GM21723 (cell line): Measurements from ENCODE around the gene FAM131A.

Experiments used
- ATAC-seq: cut with Tn5 transposase; IDR thresholded peaks from one replicate; pipeline ENCODE4 v1.9.1; 2021; ENCODE audit warnings: mild to moderate bottlenecking, moderate library complexity; ENCODE audit not compliant: unreplicated experiment

Gene FAM131A

DNA sequence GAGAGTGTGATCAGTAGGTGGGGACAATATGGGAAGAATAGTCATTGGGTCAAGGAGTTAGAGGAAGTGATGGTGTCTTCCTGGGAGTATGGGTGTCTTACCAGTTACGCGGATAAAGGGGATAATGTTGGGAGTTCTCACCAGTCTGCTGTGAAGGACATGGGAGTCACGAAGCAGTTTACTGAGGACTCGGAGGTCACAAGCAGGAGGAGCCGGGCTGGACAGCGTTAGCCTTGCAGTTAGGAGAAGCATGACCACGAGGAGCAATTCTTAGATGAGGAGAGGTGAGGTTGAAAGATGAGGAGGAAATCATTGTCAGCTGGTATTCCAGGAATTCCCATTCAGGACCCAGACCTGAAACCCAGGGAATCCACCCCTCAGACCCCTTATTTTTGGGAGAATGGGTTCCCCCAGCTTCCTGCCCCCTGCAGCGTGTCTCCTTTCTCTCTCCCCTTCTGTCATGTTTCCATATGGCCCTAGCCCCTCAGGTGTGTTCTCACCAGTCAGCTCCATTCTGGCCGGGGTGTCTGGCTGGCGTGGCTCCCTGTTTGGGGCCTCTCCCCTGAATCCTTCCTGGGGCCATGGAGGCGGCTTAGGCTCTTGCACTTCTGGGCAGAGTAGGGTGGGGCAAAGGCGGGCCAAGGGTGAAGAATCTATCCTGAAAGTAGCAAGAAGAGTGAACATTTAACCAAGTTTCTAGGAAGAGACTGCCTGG, 38.5 kb downstream of the FAM131A start:
- no peak for ATAC-seq

- no peak for ATAC-seq
Measured at GRCh38 chr3:184377374-184377773, 40.0 kb downstream of the FAM131A start.

DNA sequence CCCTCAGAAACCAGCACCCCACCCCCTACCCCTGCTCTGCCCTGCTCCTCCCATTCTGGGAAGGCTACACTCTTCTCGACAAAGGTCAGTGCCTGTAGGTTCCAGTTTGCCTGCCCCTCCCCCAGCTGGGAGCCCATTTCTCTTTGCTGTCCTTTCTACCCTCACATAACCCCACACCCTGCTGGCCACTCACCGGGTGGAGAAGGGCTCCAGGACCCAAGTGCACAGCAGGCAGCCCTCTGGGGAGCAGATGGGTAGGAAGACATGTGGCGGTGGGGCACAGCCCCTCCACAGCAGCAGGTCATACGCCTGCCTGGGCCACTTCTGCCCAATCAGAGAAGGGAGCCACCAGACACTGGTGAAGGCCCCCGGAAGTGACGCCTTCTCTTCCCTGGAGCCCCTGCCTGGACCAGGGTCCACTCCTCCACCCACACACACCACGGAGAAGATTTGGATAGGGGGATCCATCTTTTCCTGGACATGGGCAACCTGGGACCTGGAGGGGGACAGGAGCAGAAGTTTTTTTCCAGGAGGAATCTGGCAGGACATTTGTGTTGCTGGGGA, 40.6 kb downstream of the FAM131A start, which contains the start of gene THPO:
Gene THPO, minus strand, starts transcription at position 326 of the 564 bp plus-strand sequence. CDS start 1,948 bp downstream, outside the sequence.
- ATAC-seq, result no peak

GRCh38 chr3:184378651-184379357, 41.4 kb downstream of the FAM131A start:
- ATAC-seq, result no peak

DNA sequence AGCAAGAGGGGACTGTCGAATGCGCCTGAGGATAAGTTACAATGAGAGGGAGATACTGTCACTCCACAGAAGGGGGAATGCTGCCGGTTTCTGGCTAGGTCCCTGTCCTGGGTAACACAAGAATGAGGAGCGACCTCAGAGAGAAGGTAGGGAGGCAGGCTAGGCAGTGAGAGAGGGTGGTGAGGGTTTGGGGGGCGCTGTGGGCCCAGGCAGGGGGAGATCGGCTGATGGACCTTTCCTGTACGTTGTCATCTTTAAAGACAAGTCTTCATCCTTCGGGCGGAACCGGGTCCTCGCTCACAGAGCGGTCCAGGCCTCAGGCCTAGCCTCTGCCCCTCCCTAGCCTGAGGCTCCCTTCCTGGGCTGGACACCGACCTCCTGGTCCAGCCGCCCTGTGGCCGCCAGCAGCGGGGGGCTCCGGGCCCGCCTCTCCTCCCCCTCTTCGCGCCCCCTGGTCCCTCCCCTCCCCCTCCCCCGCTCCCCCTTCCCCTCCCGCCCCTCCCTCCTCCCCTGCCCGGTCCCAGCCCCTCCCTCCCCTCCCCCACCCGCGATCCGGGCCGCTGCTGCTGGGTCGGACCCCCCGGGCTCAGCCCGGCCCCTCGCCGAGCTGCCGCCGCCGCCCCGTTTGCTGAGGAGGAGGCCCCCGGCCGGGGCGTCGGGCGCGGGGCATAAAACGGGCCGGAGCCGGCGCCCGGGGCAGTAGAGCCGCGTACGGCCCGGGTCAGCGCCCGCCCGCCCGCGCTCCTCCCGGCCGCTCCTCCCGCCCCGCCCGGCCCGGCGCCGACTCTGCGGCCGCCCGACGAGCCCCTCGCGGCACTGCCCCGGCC, 42.2 kb downstream of the FAM131A start, which contains the start of gene CHRD:
Gene CHRD, plus strand, starts transcription at position 697 of the 827 bp plus-strand sequence. CDS start 265 bp downstream, outside the sequence.
- ATAC-seq, result no peak

DNA sequence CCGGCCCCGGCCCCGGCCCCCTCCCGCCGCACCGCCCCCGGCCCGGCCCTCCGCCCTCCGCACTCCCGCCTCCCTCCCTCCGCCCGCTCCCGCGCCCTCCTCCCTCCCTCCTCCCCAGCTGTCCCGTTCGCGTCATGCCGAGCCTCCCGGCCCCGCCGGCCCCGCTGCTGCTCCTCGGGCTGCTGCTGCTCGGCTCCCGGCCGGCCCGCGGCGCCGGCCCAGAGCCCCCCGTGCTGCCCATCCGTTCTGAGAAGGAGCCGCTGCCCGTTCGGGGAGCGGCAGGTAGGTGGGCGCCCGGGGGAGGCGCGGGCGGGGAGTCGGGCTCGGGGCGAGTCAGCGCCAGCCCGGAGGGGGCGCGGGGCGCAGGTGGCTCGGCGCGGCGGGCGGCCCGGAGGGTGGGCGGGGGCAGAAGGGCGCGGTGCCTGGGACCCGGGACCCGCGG, 42.8 kb downstream of the FAM131A start:
- ATAC-seq, result no peak

- ATAC-seq, result no peak
Measured at GRCh38 chr3:184380627-184381260, 43.3 kb downstream of the FAM131A start.

- no peak for ATAC-seq
Measured at GRCh38 chr3:184381261-184382224, 44.1 kb downstream of the FAM131A start.

- no peak for ATAC-seq
Measured at GRCh38 chr3:184382326-184383032, 45.1 kb downstream of the FAM131A start.

DNA sequence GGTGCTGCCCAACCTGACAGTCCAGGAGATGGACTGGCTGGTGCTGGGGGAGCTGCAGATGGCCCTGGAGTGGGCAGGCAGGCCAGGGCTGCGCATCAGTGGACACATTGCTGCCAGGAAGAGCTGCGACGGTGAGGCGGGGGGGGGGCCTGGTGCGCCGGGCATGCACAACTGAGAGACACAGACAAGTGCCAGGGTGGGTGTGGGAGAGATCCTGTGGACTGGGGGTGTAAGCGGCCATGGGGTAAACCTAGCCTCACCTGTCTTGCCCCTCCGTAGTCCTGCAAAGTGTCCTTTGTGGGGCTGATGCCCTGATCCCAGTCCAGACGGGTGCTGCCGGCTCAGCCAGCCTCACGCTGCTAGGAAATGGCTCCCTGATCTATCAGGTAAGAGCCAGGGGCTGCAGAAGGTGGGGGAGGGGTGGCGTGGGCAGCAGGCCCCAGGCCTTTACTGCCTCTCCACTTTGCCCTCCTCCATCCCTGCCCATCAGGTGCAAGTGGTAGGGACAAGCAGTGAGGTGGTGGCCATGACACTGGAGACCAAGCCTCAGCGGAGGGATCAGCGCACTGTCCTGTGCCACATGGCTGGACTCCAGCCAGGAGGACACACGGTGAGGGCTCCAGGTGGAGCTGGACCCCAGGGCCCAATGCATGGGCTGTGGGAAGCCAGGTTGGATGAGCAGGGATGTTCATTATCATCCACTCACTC, 45.8 kb downstream of the FAM131A start:
- no peak for ATAC-seq

- no peak for ATAC-seq
Measured at GRCh38 chr3:184384342-184384741, 46.9 kb downstream of the FAM131A start.

- no peak for ATAC-seq
Measured at GRCh38 chr3:184384856-184385422, 47.5 kb downstream of the FAM131A start.

GRCh38 chr3:184386047-184386806, 48.8 kb downstream of the FAM131A start:
- ATAC-seq, result no peak

GRCh38 chr3:184387174-184387714, 49.8 kb downstream of the FAM131A start:
- ATAC-seq, result no peak

DNA sequence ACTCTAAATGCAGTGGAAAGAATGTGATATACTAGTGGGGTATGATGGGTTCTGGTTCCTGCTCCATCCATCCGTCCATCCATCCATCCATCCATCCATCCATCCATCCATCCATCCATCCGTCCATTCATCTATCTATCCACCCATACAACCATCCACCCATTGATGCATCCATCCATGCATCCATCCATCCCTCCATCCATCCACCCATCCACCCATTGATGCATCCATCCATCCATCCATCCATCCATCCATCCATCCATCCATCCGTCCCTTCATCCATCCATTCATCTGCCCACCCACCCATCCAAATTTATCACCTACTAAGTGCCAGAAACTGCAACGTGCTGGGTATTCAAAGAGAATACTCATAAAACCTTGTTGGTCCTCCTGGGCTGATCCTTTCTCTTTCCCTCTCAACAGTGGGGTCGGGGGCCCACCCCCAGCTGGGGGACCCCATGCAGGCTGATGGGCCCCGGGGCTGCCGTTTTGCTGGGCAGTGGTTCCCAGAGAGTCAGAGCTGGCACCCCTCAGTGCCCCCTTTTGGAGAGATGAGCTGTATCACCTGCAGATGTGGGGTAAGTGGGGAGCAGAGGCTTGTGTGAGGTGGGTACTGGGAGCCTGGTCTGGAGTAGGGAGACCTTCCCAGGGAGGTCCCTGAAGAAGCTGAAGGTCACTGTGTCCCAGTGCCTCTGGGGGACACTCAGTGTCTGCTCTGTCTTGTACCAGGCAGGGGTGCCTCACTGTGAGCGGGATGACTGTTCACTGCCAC, 51.0 kb downstream of the FAM131A start:
- no peak for ATAC-seq

DNA sequence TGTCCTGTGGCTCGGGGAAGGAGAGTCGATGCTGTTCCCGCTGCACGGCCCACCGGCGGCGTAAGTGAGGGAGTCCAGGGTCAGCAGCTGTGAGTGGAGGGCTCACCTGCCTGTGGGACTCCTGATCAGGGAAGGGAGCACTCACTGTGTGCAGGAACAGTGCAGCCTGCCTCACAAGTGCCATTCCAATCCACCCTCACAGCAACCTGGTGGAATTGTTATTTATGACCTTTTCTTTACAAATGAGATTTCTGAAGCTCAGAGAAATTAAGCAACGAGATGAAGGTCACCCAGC, 51.5 kb downstream of the FAM131A start:
- no peak for ATAC-seq
